HG03354 (cell line): Measurements from ENCODE around the gene DERL2.
A peak's percentile ranks its signal among the peaks of the same experiment; 100 is the strongest.
"Not testable (repeated sequence)": the region's sequence is repeated elsewhere in the genome, so short reads cannot be mapped to it uniquely, and the experiment has no call there.

ENCODE experiments used
- ATAC-seq: cut with Tn5 transposase; IDR thresholded peaks from one replicate; pipeline ENCODE4 v1.9.1; 2021; ENCODE audit warnings: mild to moderate bottlenecking; ENCODE audit not compliant: unreplicated experiment, poor library complexity, severe bottlenecking

The DERL2 gene

DNA sequence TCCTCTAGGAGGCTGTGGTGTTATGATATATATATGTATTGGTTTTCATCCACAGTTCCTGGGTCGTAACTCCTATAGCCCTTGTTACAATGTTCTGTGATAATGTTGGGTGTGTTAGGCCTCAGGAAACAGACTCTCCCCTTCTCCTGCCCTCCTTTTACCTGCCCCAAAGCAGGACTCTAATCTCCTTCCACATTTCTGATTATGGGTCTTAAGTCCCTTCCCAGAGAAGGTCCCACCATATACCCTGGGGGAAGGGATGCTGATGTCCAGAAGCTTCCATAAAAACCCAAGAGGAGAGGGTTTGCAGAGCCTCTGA is 46.6 kb downstream of the DERL2 start:
- ATAC-seq, result no peak

DNA sequence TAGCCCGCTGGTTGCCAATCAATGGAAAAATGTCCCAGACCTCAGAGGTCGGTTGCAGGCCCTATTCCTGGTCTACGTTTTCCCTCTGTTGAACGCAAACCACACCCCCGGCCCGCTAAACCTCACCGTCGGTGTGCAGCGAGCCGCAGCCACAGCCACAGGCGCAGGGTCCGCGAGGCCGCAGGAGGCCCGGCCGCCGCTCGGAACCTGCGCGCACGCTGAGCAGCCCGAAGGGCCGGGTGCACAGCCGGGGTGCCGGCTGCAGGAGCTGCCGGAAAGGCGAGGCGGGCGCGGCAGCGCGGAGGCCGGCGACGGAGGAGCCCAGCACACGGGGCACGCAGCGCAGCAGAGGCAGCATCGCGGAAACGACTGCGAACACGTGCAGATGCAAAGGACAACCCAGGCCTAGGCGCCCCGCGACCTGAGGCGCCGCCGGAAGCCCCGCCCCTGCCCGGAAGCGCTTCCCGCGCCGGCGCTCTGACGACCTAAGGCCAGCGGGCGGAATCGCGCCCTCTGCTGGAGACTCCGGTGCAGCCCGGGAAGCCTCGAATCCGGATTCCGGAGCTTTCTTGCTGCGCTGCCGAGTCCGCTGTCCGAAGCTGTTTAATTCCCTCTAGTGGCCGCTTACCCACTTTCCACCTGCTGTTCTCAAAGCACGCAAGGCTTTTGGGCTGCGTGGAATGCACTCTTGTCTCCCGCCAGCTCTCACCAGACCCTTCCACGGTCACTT is 47.1 kb downstream of the DERL2 start, which contains the start of gene C1QBP:
C1QBP (minus strand) TSS at position 440 of the 730 bp plus-strand sequence; CDS start at position 358, 82 bp downstream.
- peak; percentile 85 for ATAC-seq

DNA sequence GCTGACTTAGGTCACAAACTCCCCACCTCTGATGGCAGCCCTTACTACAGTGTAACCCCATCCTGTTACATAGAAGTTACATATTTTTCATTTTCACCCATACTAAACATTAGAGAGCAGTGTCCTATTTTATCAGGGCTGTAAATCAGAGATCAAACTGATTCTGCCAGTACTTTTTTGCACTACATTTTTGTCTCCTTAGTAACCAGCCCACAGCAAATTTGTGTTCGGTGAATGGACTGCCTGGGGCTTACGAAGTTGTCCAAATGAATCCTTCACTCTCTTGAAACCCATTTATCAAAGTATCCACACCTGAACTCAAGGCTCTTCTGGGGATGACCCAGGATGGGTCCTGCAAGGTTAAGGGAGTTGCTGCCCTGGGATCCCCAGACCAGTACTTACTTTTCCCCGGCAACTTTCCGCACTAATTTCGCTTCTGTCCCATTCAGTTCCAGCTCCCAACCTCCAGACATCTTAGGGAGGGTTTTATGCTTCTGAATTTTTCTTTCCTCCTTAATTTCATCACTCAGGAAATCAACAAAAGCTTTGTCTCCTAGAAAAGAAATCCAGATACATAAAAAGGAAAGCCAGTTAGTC is 48.2 kb downstream of the DERL2 start:
- ATAC-seq, result no peak

DNA sequence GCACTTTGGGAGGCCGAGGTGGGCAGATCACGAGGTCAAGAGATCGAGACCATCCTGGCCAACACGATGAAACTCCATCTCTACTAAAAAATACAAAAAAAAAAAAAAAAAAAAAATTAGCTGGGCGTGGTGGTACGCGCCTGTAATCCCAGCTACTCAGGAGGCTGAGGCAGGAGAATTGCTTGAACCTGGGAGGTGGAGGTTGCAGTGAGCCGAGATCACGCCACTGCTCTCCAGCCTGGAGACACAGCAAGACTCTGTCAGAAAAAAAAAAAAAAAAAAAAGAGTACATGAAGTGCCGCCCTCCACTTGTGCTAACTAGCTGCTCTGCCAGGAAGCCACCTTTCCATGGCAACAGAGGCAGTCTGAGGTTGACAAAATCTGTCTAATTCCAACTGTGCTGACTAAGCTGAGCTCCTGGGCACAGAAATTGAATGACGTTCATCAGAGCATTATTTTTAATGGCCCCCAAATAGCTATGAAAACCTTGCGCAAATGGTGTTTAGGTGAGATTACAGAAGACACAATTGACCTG is 50.1 kb downstream of the DERL2 start:
- not testable (repeated sequence) for ATAC-seq

DNA sequence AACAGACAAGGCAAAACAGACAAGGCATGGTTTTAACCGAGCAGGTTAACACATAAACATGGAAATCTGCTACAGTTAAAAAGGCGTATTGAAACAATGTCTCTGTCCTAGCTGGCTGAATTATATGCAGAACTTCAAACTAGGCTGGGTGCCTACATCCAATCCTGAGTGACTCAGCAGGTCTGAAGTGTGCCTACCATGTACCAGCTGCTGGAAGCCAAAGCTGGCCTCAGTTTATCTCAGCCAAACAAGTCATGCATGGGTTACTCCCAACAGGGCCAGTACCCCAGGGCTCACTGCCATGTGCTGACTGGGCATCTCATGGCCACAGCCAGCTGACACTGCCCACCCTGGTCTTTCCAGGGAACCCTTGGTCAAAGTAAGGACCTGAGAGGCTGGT is 51.0 kb downstream of the DERL2 start:
- ATAC-seq, result no peak

DNA sequence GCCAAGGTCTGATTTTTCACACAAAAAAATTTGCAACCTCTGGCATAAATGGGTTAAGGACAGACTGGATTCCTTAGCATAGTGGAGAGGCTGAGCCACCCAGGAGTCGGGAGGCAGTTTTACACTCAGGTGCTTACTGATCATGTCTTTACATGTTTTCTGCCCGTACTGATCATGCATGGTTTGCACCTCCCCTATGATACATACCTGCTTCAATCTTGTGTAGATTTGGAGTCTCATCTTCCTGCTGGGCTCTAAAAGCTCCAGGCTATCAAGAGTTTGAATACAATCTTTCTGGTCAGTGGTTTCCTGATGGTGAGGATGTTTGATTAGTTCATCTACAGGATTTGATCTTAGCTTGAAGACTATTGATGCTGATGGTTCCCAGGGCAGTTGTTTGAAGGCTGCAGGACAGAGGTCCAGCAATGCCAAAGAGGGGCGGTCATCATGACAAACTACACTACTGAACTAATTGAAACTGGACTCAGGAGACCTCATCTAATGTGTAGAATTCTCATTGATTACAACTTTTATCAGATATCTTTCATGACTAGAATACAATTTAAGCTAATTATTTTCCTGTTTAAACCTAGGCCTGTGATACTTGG is 53.9 kb downstream of the DERL2 start:
- ATAC-seq, result no peak

DNA sequence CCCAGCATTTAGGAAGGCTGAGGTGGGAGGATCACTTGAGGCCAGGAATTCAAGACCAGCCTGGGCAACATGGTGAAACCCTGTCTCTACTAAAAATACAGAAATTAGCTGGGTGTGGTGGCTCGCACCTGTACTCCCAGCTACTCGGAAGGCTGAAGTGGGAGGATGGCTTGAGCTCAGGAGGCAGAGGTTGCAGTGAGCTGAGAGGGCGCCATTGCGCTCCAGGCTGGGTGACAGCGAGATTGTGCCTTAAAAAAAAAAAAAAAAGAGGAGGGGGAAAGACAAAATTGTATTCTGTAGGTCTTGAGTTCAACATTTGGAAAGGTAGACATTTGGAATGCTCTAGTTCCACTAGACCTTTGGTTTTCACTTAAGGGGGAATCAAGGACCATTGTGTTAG is 54.7 kb downstream of the DERL2 start:
- not testable (repeated sequence) for ATAC-seq

DNA sequence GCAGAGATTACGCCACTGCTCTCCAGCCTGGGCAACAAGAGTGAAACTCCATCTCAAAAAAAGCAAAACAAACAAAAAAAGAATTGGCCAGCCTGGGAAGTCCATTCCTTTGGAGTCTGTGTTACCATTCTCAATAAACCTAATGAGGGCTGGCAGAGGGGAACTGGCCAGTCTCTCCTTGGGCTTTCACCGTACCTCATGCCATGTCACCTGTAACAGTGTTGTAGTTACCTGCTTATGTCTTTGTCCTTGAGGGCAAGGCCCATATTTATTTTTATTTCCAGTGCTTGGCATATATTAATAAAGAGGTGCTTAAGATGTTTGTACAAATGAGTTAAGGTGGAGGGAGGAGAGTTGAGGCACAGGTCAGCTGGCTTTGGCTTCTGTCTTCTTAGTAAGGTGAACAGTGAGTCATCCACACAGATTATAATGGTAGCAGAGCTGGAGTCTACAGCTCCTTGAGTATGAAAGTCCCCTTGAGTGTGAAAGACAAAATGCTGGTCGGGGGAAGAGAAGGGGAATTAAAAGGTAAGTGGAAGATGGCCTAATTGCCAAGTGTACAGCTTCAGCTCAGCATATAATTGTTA is 55.5 kb downstream of the DERL2 start:
- no peak for ATAC-seq

DNA sequence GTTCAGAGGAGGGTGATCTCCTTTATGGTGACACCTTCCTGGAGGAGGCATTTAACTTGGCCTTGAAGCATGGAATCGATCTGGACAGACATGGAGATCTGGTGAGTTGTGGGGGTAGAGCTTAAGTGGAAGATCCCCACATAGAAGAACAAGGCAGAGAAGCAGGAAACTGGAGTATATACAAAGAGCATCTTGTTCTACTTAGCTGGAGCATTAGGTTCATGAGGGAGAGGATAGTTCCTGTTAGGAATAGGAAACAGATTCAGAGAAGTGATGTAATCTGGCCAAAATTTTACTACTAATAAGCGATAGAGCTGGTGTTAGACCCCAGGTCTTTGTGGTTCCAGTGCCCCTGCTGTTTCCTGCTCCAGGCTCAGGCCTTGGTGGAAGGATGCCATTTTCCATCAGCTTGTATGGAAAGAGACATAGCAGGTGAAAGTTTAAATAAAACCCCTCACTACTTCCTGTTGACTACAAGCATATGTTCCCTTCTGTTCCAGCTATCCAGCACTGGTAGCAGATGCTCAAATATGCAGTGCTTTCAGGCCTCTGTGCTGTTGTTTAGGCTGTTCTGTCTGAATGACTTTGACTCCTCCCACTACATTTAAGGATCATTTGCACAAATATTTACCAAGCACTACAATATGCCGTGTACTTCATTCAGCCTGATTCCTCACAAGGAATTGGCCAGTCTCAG is 56.6 kb downstream of the DERL2 start:
- ATAC-seq, result no peak

DNA sequence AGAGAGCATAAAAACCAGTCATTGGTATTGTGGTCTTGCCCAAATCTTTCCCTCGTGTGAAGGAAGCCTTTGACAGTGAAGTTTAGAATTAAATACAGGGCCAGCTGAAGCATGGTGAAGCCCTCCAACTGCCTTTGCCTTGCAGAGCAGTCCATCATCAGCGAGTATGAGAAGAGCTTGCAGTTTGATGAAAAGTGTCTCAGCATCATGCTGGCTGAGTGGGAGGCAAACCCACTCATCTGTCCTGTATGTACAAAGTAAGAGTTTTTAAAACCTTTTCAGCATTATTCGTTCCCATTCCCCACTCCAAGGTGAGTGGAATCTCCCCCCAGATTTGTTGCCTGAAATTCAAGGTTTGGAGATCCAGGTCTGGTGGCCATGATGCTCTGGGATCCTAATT is 60.2 kb downstream of the DERL2 start:
- ATAC-seq, result no peak

DNA sequence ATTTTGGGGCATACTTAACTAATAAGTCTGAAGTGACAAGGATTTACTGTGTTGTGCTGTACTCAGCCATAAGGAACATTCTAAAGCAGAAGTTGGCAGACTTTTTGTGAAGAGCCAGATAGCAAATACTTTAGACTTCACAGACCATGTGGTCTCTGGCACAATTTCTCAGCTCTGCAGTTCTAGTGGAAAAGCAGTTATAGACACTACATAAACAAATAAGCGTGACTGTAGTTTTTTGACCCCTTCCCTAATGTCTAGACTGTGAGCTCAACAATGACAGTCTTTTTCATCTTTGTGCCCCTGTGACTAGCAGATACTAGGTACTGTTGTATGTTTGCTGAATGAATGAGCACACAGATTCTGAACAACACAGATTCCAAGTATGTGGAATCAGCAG is 61.1 kb downstream of the DERL2 start:
- ATAC-seq, result no peak

DNA sequence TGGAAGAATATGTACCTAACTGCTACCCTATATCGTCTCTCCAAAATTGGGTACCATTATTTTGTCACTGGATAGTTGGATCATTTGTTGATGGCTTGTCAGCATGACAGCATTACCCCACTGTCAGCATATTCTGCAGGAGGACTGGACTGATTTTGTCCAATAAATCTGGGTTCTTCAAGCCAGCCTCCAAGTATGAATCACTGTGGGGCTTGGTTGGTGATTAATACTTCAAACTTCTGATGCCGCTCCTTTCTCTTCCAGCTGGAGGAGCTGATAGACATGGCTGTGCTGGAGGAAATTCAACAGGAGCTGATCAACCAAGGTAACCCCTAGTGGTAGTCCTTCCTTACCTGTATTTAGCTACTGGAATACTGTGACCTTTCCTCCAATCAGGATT is 63.5 kb downstream of the DERL2 start:
- no peak for ATAC-seq
